CD14-positive monocyte (primary cell): ENCODE data around the gene BAX. TPM values are rescaled to one million over a fixed set of nuclear protein-coding genes. Genes with fewer than 3 reads are reported as not detected.

Source experiments
- DNase-seq, 3 donors: peaks; one replicate each; pipeline ENCODE4 v3.0.0-alpha.2; 2011 to 2022
- H2AFZ ChIP-seq: 2 replicates; pipeline ENCODE4 v1.6.0; 2012; ENCODE audit warnings: mild to moderate bottlenecking, low read depth, low read length, inconsistent platforms; ENCODE audit not compliant: insufficient read depth, poor library complexity, severe bottlenecking
- H3K27ac ChIP-seq, 2 donors: 1 replicate in 1 of 2; 2 replicates in 1 of 2; pipeline ENCODE4 v1.5.1; 2012 to 2013; ENCODE audit warnings: low read length in 2 of 2, control low read depth in 1 of 2, inconsistent platforms in 1 of 2, low read depth in 1 of 2, mild to moderate bottlenecking in 1 of 2
- H3K27me3 ChIP-seq, 2 donors: one replicate each; pipeline versions ENCODE4 v1.6.0 to v1.6.1; 2011 to 2013; ENCODE audit warnings: low read length in 2 of 2; ENCODE audit not compliant: control insufficient read depth in 2 of 2, insufficient read depth in 2 of 2
- H3K36me3 ChIP-seq, 2 donors: replicated peaks in 1 of 2; 1 replicate in 1 of 2; 2 replicates in 1 of 2; pipeline versions ENCODE4 v1.5.1 to v1.6.1; 2012 to 2013; ENCODE audit warnings: low read length in 2 of 2, control low read depth in 1 of 2, inconsistent platforms in 1 of 2, mild to moderate bottlenecking in 1 of 2; ENCODE audit not compliant: insufficient read depth in 2 of 2, control insufficient read depth in 1 of 2
- H3K4me1 ChIP-seq, 2 donors: 1 replicate in 1 of 2; 2 replicates in 1 of 2; pipeline versions ENCODE4 v1.5.1 to v1.6.1; 2012 to 2013; ENCODE audit warnings: low read length in 2 of 2, control low read depth in 1 of 2, inconsistent platforms in 1 of 2, mild to moderate bottlenecking in 1 of 2, moderate library complexity in 1 of 2; ENCODE audit not compliant: insufficient read depth in 2 of 2, control insufficient read depth in 1 of 2
- H3K4me2 ChIP-seq: replicated peaks from 2 replicates; pipeline ENCODE3; 2012; ENCODE audit warnings: low read length, moderate library complexity, mild to moderate bottlenecking; ENCODE audit not compliant: poor library complexity, severe bottlenecking; ENCODE audit errors: extremely low read depth
- H3K4me3 ChIP-seq, 3 experiments: fragments of 200-600 bp in 1 of 3; sonication (generic) in 1 of 3; replicated peaks in 1 of 3; 1 replicate in 2 of 3; 2 replicates in 1 of 3; pipeline ENCODE4 v1.5.1; 2011 to 2013; ENCODE audit warnings: low read length in 3 of 3, mild to moderate bottlenecking in 3 of 3, control low read depth in 2 of 3, low read depth in 2 of 3, inconsistent platforms in 1 of 3, moderate library complexity in 1 of 3
- H3K79me2 ChIP-seq: 2 replicates; pipeline ENCODE4 v1.6.0; 2012; ENCODE audit warnings: mild to moderate bottlenecking, control low read depth, inconsistent platforms, low read length, moderate library complexity; ENCODE audit not compliant: insufficient read depth
- H3K9ac ChIP-seq: 2 replicates; pipeline ENCODE4 v1.6.0; 2017; ENCODE audit warnings: low read length, mild to moderate bottlenecking; ENCODE audit not compliant: insufficient read depth, poor library complexity, severe bottlenecking
- H3K9me3 ChIP-seq, 2 donors: replicated peaks in 1 of 2; 1 replicate in 1 of 2; 2 replicates in 1 of 2; pipeline versions ENCODE4 v1.5.1 to v1.6.1; 2012 to 2013; ENCODE audit warnings: low read length in 2 of 2, control low read depth in 1 of 2; ENCODE audit not compliant: control insufficient read depth in 1 of 2, insufficient read depth in 1 of 2
- H4K20me1 ChIP-seq: 2 replicates; pipeline ENCODE4 v1.6.0; 2012; ENCODE audit warnings: mild to moderate bottlenecking, low read length, control low read depth, moderate library complexity; ENCODE audit not compliant: insufficient read depth
- H3K27ac Mint-ChIP-seq, 7 donors: one replicate each; pipeline ENCODE4 v1.8.0; 2020; ENCODE audit warnings: mild to moderate bottlenecking in 7 of 7, mixed read lengths in 7 of 7, moderate library complexity in 6 of 7, inconsistent platforms in 2 of 7
- H3K27me3 Mint-ChIP-seq, 3 donors: one replicate each; pipeline ENCODE4 v1.8.0; 2021 to 2022; ENCODE audit warnings: low read depth in 3 of 3, mild to moderate bottlenecking in 3 of 3, mixed read lengths in 3 of 3, moderate library complexity in 3 of 3, inconsistent platforms in 1 of 3
- H3K36me3 Mint-ChIP-seq, 2 donors: one replicate each; pipeline ENCODE4 v1.8.0; 2020; ENCODE audit warnings: mixed read lengths in 2 of 2, inconsistent platforms in 1 of 2, mild to moderate bottlenecking in 1 of 2
- H3K4me1 Mint-ChIP-seq: one replicate; pipeline ENCODE4 v1.8.0; 2020; ENCODE audit warnings: mild to moderate bottlenecking, mixed read lengths
- H3K4me3 Mint-ChIP-seq, 2 donors: one replicate each; pipeline ENCODE4 v1.8.0; 2020; ENCODE audit warnings: mild to moderate bottlenecking in 2 of 2, mixed read lengths in 2 of 2, moderate library complexity in 1 of 2
- H3K9me3 Mint-ChIP-seq, 7 donors: one replicate each; pipeline ENCODE4 v1.8.0; 2020 to 2022; ENCODE audit warnings: mixed read lengths in 7 of 7, mild to moderate bottlenecking in 6 of 7, moderate library complexity in 6 of 7, inconsistent platforms in 2 of 7
- whole genome bisulfite sequencing: methylation state at CpG from one replicate; pipeline ENCODE4 v1.1.5; 2013; ENCODE audit warnings: missing lambda C conversion rate; ENCODE audit not compliant: insufficient coverage; 5-methylcytosine and 5-hydroxymethylcytosine counted together
- intact Hi-C, 2 donors: fragments of 100-400 bp; cut with micrococcal nuclease; formaldehyde crosslinking; loops; one replicate each; pipeline versions ENCODE4 v1.15.0 to v1.15.1; 2023
- polyA plus RNA-seq, 3 donors: library from polyadenylated mRNA; depleted of rRNA in 1 of 3; unstranded in 2 of 3; stranded (reverse) in 1 of 3; fragments of 300-500 nt in 2 of 3; fragments of >200 nt in 1 of 3; fragmentation: Illumina TruSeq in 2 of 3; gene quantifications; 1 replicate in 2 of 3; 2 replicates in 1 of 3; pipeline ENCODE4 v1.2.3, GENCODE V29; 2012 to 2021
- TF ChIP-seq, protein P1 (sequence below): fragments of 200-600 bp; IDR thresholded peaks from one replicate; pipeline ENCODE4 v1.8.0; 2022; ENCODE audit warnings: antibody characterized with exemption, mild to moderate bottlenecking

The BAX gene
- polyA plus RNA-seq, 3 donors: 69.2 to 135 (median 80.5) TPM

DNA sequence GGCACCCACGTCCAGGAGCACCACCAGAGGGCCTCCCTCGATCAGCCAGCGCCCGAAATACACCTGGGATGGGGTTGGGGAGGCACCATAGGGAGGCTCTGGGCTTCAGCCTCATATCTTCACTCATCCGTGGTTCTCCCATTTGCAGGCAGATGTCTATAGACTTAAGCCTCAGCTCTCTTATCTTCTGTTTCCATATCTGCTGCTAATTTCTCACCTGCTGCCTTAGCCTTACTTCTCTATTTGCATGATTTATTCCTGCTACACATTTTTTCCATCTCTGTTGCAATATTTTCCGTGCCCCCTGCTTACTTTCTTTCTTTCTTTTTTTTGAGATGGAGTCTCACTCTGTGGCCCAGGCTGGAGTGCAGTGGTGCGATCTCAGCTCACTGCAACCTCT lies 32.6 kb downstream of the BAX start:
- Histone ChIP-seq H3K4me1 (peaks cover 11 to 15% of the 10 kb centered on the region in 2 donors), H3K27ac (no peak overlapping the region), H3K9me3 (no peaks in the 10 kb centered on the region), H3K4me3 (no peak overlapping the region), H3K79me2 (peaks cover 28% of the 10 kb centered on the region), H2AFZ (no peak overlapping the region), H3K4me2 (no peak overlapping the region), H4K20me1 (peaks cover 8% of the 10 kb centered on the region), H3K27me3 (no peaks in the 10 kb centered on the region), H3K9ac (no peak overlapping the region), H3K36me3 (peaks cover 39 to 74% of the 10 kb centered on the region in 2 donors)
- TF ChIP-seq, protein P1, sequence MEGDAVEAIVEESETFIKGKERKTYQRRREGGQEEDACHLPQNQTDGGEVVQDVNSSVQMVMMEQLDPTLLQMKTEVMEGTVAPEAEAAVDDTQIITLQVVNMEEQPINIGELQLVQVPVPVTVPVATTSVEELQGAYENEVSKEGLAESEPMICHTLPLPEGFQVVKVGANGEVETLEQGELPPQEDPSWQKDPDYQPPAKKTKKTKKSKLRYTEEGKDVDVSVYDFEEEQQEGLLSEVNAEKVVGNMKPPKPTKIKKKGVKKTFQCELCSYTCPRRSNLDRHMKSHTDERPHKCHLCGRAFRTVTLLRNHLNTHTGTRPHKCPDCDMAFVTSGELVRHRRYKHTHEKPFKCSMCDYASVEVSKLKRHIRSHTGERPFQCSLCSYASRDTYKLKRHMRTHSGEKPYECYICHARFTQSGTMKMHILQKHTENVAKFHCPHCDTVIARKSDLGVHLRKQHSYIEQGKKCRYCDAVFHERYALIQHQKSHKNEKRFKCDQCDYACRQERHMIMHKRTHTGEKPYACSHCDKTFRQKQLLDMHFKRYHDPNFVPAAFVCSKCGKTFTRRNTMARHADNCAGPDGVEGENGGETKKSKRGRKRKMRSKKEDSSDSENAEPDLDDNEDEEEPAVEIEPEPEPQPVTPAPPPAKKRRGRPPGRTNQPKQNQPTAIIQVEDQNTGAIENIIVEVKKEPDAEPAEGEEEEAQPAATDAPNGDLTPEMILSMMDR: no peak
- Mint-ChIP-seq H3K4me1 (peaks cover 7% of the 10 kb centered on the region), H3K4me3 (no peak overlapping the region), H3K27me3 (peaks cover 0 to 3% (median 0%) of the 10 kb centered on the region in 3 donors), H3K27ac (no peak overlapping the region), H3K9me3 (peaks cover 0 to 1% (median 0%) of the 10 kb centered on the region in 7 donors), H3K36me3 (peaks cover 43 to 81% of the 10 kb centered on the region in 2 donors)
- no peak for DNase-seq
- intact Hi-C loops: no loop called here
- WGBS: 90% methylated on average over 2 of the region's 7 CpGs

DNA sequence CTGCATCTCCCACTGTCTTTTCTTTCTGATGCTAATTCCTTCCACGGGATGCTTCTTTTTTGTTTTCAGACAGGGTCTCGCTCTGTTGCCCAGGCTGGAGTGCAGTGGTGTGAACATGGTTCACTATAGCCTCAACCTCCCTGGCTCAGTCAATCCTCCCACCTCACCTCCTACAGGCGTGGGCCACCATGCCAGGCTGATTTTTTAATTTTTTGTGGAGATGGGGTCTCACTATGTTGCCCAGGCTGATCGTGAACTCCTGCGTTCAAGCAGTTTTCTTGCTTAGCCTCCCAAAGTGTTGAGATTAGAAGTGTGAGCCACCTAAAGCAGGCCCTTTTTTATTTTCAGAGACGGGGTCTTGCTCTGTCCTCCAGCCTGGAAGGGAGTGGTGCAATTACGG lies 33.6 kb downstream of the BAX start:
- H3K4me2 ChIP-seq: no peak overlapping the region
- H3K27ac ChIP-seq: no peak overlapping the region
- no peak overlapping the region for H2AFZ ChIP-seq
- no peaks in the 10 kb centered on the region for H3K27me3 ChIP-seq
- no peak overlapping the region for H3K4me3 Mint-ChIP-seq
- no peak overlapping the region for H3K4me3 ChIP-seq
- H4K20me1 ChIP-seq: peaks cover 8% of the 10 kb centered on the region
- H3K27me3 Mint-ChIP-seq: peaks cover 0 to 5% (median 0%) of the 10 kb centered on the region in 3 donors
- no peak for DNase-seq
- peaks cover 36% of the 10 kb centered on the region for H3K79me2 ChIP-seq
- TF ChIP-seq, protein P1: no peak
- peaks cover 13% of the 10 kb centered on the region for H3K4me1 Mint-ChIP-seq
- H3K9ac ChIP-seq: no peak overlapping the region
- H3K4me1 ChIP-seq: peaks cover 14 to 23% of the 10 kb centered on the region in 2 donors
- peaks cover 0 to 1% (median 0%) of the 10 kb centered on the region in 7 donors for H3K9me3 Mint-ChIP-seq
- peak overlapping the region in 1 of 7 donors; percentile 30 for H3K27ac Mint-ChIP-seq
- intact Hi-C loops: no loop called here
- 100% methylated on average over 4 of the region's 7 CpGs for WGBS
- peaks cover 31 to 65% of the 10 kb centered on the region in 2 donors for H3K36me3 ChIP-seq
- no peaks in the 10 kb centered on the region for H3K9me3 ChIP-seq
- H3K36me3 Mint-ChIP-seq: peaks cover 35 to 72% of the 10 kb centered on the region in 2 donors
